WTC11 (cell line): ENCODE data around the gene CADM2. TPM values are rescaled to one million over a fixed set of nuclear protein-coding genes. Genes with fewer than 3 reads are reported as not detected.
A peak's percentile ranks its signal among the peaks of the same experiment; 100 is the strongest.
"Not testable (repeated sequence)": the region's sequence is repeated elsewhere in the genome, so short reads cannot be mapped to it uniquely, and the experiment has no call there.

Source experiments
- ATAC-seq: fragments of 200-7000 bp; cut with Tn5 transposase; 2 replicates; pipeline ENCODE4 v1.10.0; 2021; ENCODE audit warnings: mild to moderate bottlenecking, moderate library complexity
- CTCF ChIA-PET: fragments of 300-600 bp; sonication (Branson Sonifier 250); formaldehyde crosslinking; loops from one replicate; lab custom pipeline; 2021; ENCODE audit warnings: antibody characterized with exemption; lab: Charles Lee
- POLR2A ChIA-PET: fragments of 350-600 bp; sonication (Branson Sonifier 250); formaldehyde crosslinking; loops from one replicate; lab custom pipeline; 2021; ENCODE audit warnings: antibody characterized with exemption; lab: Charles Lee
- DNase-seq: peaks from one replicate; pipeline ENCODE4 v3.0.0; 2021; ENCODE audit warnings: low spot score
- H3K27ac Mint-ChIP-seq: 2 replicates; pipeline ENCODE4 v1.8.0; 2021; ENCODE audit warnings: mixed read lengths
- H3K27me3 Mint-ChIP-seq: 2 replicates; pipeline ENCODE4 v1.8.0; 2021; ENCODE audit warnings: low read depth, mild to moderate bottlenecking, moderate library complexity, mixed read lengths
- H3K36me3 Mint-ChIP-seq: 2 replicates; pipeline ENCODE4 v1.8.0; 2021; ENCODE audit warnings: mixed read lengths
- H3K4me1 Mint-ChIP-seq: 2 replicates; pipeline ENCODE4 v1.8.0; 2022; ENCODE audit warnings: mixed read lengths
- H3K4me3 Mint-ChIP-seq: 2 replicates; pipeline ENCODE4 v1.8.0; 2021; ENCODE audit warnings: mild to moderate bottlenecking, moderate library complexity, mixed read lengths
- H3K9me3 Mint-ChIP-seq: 2 replicates; pipeline ENCODE4 v1.8.0; 2021; ENCODE audit warnings: mixed read lengths
- AFF4 ChIP-seq: sonication (generic); formaldehyde crosslinking; IDR thresholded peaks from 2 replicates; pipeline ENCODE4 v1.8.1; 2023; ENCODE audit warnings: mild to moderate bottlenecking, missing genetic modification reagents, borderline replicate concordance
- SOX15 ChIP-seq: fragments of 250-450 bp; sonication (Bioruptor Pico); IDR thresholded peaks from 2 replicates; pipeline ENCODE4 v1.9.0; 2021; ENCODE audit warnings: mild to moderate bottlenecking
- TEAD1 ChIP-seq: sonication (generic); formaldehyde crosslinking; IDR thresholded peaks from 2 replicates; pipeline ENCODE4 v1.8.0; 2022; ENCODE audit warnings: mild to moderate bottlenecking, missing genetic modification reagents
- ZNF219 ChIP-seq: sonication (generic); formaldehyde crosslinking; IDR thresholded peaks from 2 replicates; pipeline ENCODE4 v1.8.0; 2023; ENCODE audit warnings: missing genetic modification reagents, mild to moderate bottlenecking, borderline replicate concordance
- ZNF425 ChIP-seq: fragments of 250-450 bp; sonication (Bioruptor Pico); conservative IDR thresholded peaks from 2 replicates; pipeline ENCODE4 v1.9.0; 2021; ENCODE audit warnings: mild to moderate bottlenecking
- total RNA-seq: library from RNA; stranded (reverse); gene quantifications from 3 replicates; pipeline ENCODE4 v1.2.3, GENCODE V29; 2021
- TF ChIP-seq, protein P1 (sequence below): fragments of 250-450 bp; sonication (Bioruptor Pico); IDR thresholded peaks from 2 replicates; pipeline ENCODE4 v1.9.0; 2021; ENCODE audit warnings: mild to moderate bottlenecking

CADM2 gene
- total RNA-seq, 1 experiment from 2014 or later: 18.8 TPM

DNA sequence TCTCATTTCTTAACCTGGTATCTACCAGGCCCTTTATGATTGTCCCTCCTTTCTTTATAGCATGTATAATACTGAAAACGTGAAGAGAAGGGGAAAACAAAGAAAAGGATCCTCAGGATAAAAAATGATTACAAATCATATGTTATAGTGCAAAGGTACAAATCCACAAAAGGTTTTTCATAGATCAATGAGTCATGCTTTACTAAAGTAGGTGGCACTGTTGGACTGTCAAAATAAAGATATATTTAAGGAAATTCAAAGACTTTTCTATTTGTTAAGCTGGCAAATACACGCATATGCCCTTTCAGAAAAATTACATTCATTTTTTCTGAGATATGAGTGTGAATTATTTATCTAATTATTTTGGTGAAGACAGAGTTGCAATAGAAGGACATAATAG, 151.6 kb downstream of the CADM2 start (continued):
- TF ChIP-seq AFF4 (CRISPR knock-in tag): no peak
- TF ChIP-seq TEAD1 (CRISPR knock-in tag): no peak
- no peak for TF ChIP-seq SOX15

- ChIA-PET POLR2A (no interaction called here), CTCF (no interaction called here)
- H3K9me3 Mint-ChIP-seq: peaks cover 19% of the 10 kb centered on the region
- H3K27me3 Mint-ChIP-seq: peaks cover 56% of the 10 kb centered on the region
- TF ChIP-seq ZNF219 (CRISPR knock-in tag): no peak
- TF ChIP-seq, protein P1, sequence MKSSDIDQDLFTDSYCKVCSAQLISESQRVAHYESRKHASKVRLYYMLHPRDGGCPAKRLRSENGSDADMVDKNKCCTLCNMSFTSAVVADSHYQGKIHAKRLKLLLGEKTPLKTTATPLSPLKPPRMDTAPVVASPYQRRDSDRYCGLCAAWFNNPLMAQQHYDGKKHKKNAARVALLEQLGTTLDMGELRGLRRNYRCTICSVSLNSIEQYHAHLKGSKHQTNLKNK (CRISPR knock-in tag): peak; percentile 95
- no peak overlapping the region for H3K27ac Mint-ChIP-seq
- no peak for DNase-seq
- peak; percentile 64 for ATAC-seq
- H3K36me3 Mint-ChIP-seq: peaks cover 18% of the 10 kb centered on the region
- H3K4me1 Mint-ChIP-seq: peaks cover 21% of the 10 kb centered on the region
- no peak overlapping the region for H3K4me3 Mint-ChIP-seq
Measured at GRCh38 chr3:85120879-85121278, 162.1 kb downstream of the CADM2 start.

DNA sequence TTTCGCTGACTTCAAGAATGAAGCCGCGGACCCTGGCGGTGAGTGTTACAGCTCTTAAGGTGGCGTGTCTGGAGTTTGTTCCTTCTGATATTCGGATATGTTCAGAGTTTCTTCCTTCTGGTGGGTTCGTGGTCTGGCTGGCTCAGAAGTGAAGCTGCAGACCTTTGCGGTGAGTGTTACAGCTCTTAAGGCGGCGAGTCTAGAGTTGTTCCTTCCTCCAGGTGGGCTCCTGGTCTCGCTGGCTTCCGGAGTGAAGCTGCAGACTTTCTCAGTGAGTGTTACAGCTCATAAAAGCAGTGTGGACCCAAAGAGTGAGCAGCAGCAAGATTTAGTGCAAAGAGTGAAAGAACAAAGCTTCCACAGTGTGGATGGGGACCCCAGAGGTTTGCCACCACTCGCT, 174.1 kb downstream of the CADM2 start:
- CTCF ChIA-PET, H3K9me3 Mint-ChIP-seq, H3K27me3 Mint-ChIP-seq, H3K36me3 Mint-ChIP-seq, H3K4me1 Mint-ChIP-seq, ATAC-seq, H3K4me3 Mint-ChIP-seq, DNase-seq, POLR2A ChIA-PET: not testable (repeated sequence)
- H3K27ac Mint-ChIP-seq: 0 out of 2 replicates have a peak overlapping the region, but pooled peaks have one; percentile 15

- ATAC-seq, POLR2A ChIA-PET, H3K4me1 Mint-ChIP-seq, H3K9me3 Mint-ChIP-seq, H3K27ac Mint-ChIP-seq, CTCF ChIA-PET, H3K27me3 Mint-ChIP-seq, H3K4me3 Mint-ChIP-seq, DNase-seq, H3K36me3 Mint-ChIP-seq: not testable (repeated sequence)
Measured at GRCh38 chr3:85133691-85134420, 175.1 kb downstream of the CADM2 start.

GRCh38 chr3:85142626-85143025, 183.8 kb downstream of the CADM2 start:
- no peak overlapping the region for H3K4me3 Mint-ChIP-seq
- H3K4me1 Mint-ChIP-seq: no peaks in the 10 kb centered on the region
- DNase-seq: no peak
- H3K9me3 Mint-ChIP-seq: peaks cover 4% of the 10 kb centered on the region
- ATAC-seq: no peak
- H3K36me3 Mint-ChIP-seq: no peaks in the 10 kb centered on the region; the same call in 1 of the 2 replicates
- no peak overlapping the region for H3K27ac Mint-ChIP-seq
- H3K27me3 Mint-ChIP-seq: no peaks in the 10 kb centered on the region
- TF ChIP-seq, protein P1 (CRISPR knock-in tag): no peak
- no peak for TF ChIP-seq ZNF425 (CRISPR knock-in tag)
- CTCF ChIA-PET: no interaction called here
- POLR2A ChIA-PET: interaction anchor here (1.0 kb wide), 1 partner anchor 17 kb away, joined by 3 read pairs; no protein-coding TSS in a partner anchor
